HepG2 (cell line): Measurements from ENCODE around the gene HERC6. TPM values are rescaled to one million over a fixed set of nuclear protein-coding genes. Genes with fewer than 3 reads are reported as not detected.
A peak's percentile ranks its signal among the peaks of the same experiment; 100 is the strongest.

Experiments
- HNRNPK ChIP-seq: fragments of 200-400 bp; formaldehyde crosslinking; IDR thresholded peaks from 2 replicates; pipeline ENCODE4 v1.6.1; 2018; ENCODE audit warnings: low read length, low read depth, moderate library complexity, mild to moderate bottlenecking; ENCODE audit not compliant: poor library complexity, severe bottlenecking
- KMT2B ChIP-seq: IDR thresholded peaks from 2 replicates; pipeline ENCODE4 v1.6.1; 2016; ENCODE audit warnings: missing genetic modification reagents, missing compliant biosample characterization
- NFIB ChIP-seq: sonication (generic); formaldehyde crosslinking; IDR thresholded peaks from 2 replicates; pipeline ENCODE4 v1.9.0; 2021; ENCODE audit warnings: missing genetic modification reagents, mild to moderate bottlenecking, borderline replicate concordance
- NKX3-1 ChIP-seq: sonication (generic); formaldehyde crosslinking; IDR thresholded peaks from 2 replicates; pipeline ENCODE4 v1.5.0; 2020; ENCODE audit warnings: missing genetic modification reagents
- SOX5 ChIP-seq: IDR thresholded peaks from 2 replicates; pipeline ENCODE4 v1.6.1; 2016; ENCODE audit warnings: borderline replicate concordance
- STAG1 ChIP-seq: sonication (generic); formaldehyde crosslinking; IDR thresholded peaks from 2 replicates; pipeline ENCODE4 v1.4.0; 2020; ENCODE audit warnings: missing genetic modification reagents
- TBL1XR1 ChIP-seq: fragments of 150-350 bp; IDR thresholded peaks from 2 replicates; pipeline ENCODE4 v1.6.1; 2014; ENCODE audit warnings: borderline replicate concordance, low read length; ENCODE audit not compliant: partially characterized antibody
- ZFY ChIP-seq: sonication (generic); formaldehyde crosslinking; IDR thresholded peaks from 2 replicates; pipeline ENCODE4 v1.4.0; 2020; ENCODE audit warnings: missing genetic modification reagents
- ZNF143 ChIP-seq: sonication (generic); formaldehyde crosslinking; IDR thresholded peaks from 2 replicates; pipeline ENCODE4 v1.4.0; 2020; ENCODE audit warnings: missing genetic modification reagents
- ZNF205 ChIP-seq: IDR thresholded peaks from 2 replicates; pipeline ENCODE4 v1.6.1; 2018; ENCODE audit warnings: missing biosample characterization, missing genetic modification reagents
- ZNF501 ChIP-seq: sonication (generic); formaldehyde crosslinking; IDR thresholded peaks from 2 replicates; pipeline ENCODE4 v1.5.1; 2020; ENCODE audit warnings: mild to moderate bottlenecking, moderate library complexity, missing genetic modification reagents
- ZNF772 ChIP-seq: sonication (generic); formaldehyde crosslinking; IDR thresholded peaks from 2 replicates; pipeline ENCODE4 v1.5.0; 2020; ENCODE audit warnings: mild to moderate bottlenecking, missing genetic modification reagents
- ZNF777 ChIP-seq: sonication (generic); formaldehyde crosslinking; IDR thresholded peaks from 2 replicates; pipeline ENCODE4 v1.4.0; 2020; ENCODE audit warnings: missing genetic modification reagents
- ZSCAN31 ChIP-seq: sonication (generic); formaldehyde crosslinking; IDR thresholded peaks from 2 replicates; pipeline ENCODE4 v1.5.0; 2020; ENCODE audit warnings: low read depth, mild to moderate bottlenecking, missing genetic modification reagents
- polyA plus RNA-seq, 8 experiments: library from polyadenylated mRNA; depleted of rRNA in 3 of 8; stranded (reverse) in 7 of 8; unstranded in 1 of 8; fragments of >200 nt; fragmentation: Illumina TruSeq in 4 of 8; extraction: Trizol in 4 of 8; gene quantifications; 2 replicates each; pipeline versions ENCODE4 v1.2.1 to v1.2.3, GENCODE V29; 2011 to 2016; ENCODE audit warnings: low read depth in 4 of 8, missing spikeins in 1 of 8, mixed read lengths in 1 of 8; ENCODE audit not compliant: insufficient read depth in 1 of 8
- total RNA-seq, 5 experiments: library from RNA; depleted of rRNA; stranded (reverse); fragments of >200 nt; fragmentation: Illumina TruSeq; extraction: Trizol; gene quantifications; 2 replicates each; pipeline ENCODE4 v1.2.3, GENCODE V29; 2016; ENCODE audit warnings: low read depth in 1 of 5
- TF ChIP-seq, protein P1 (sequence below): sonication (generic); formaldehyde crosslinking; IDR thresholded peaks from 2 replicates; pipeline ENCODE4 v1.4.0; 2020; ENCODE audit warnings: mild to moderate bottlenecking, low read depth, missing genetic modification reagents
- TF ChIP-seq, protein P2 (sequence below): sonication (generic); formaldehyde crosslinking; IDR thresholded peaks from 2 replicates; pipeline ENCODE4 v1.4.0; 2020; ENCODE audit warnings: missing genetic modification reagents
- TF ChIP-seq, protein P3 (sequence below): sonication (generic); formaldehyde crosslinking; IDR thresholded peaks from 2 replicates; pipeline ENCODE4 v1.4.0; 2020; ENCODE audit warnings: missing genetic modification reagents
- TF ChIP-seq, protein P4 (sequence below): sonication (generic); formaldehyde crosslinking; IDR thresholded peaks from 2 replicates; pipeline ENCODE4 v1.8.0; 2022; ENCODE audit warnings: mild to moderate bottlenecking, missing genetic modification reagents; ENCODE audit not compliant: insufficient replicate concordance
- TF ChIP-seq, protein P5 (sequence below): IDR thresholded peaks from 2 replicates; pipeline ENCODE4 v1.4.0; 2020; ENCODE audit warnings: mild to moderate bottlenecking, missing genetic modification reagents

The HERC6 gene
- total and polyA plus RNA-seq, 2 of the 13 experiments (the other 11 are each of a cell fraction or from before 2014, with no cell fraction given): 0.50 to 2.0 TPM

DNA sequence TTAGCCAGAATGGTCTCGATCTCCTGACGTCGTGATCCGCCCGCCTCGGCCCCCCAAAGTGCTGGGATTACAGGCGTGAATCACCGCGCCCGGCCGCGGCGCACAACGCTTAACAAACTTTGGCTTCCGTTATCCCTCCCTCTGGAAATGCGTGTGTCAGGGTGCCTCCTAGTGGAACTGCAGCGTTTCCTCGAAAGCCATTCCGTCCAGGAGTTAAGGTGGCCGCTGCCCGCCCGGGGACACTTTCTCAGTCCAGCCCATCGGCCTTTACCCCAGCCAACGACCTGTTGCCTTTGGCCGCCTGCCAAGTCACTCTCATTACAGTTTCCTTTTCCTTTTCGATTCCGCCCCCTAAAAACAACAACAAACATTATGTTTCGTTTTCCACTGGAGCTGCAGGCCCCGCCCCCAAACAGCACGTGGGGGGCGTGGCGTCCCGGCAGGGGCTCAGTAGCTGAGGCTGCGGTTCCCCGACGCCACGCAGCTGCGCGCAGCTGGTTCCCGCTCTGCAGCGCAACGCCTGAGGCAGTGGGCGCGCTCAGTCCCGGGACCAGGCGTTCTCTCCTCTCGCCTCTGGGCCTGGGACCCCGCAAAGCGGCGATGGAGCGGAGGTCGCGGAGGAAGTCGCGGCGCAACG, 78.1 kb downstream of the HERC6 start, which contains the start of gene HERC5 (continued):
- TF ChIP-seq ZNF501 (CRISPR knock-in tag) (peak; percentile 92), SOX5 (CRISPR knock-in tag) (peak; percentile 9; the same call in 1 of the 2 replicates), STAG1 (CRISPR knock-in tag) (peak; percentile 77), ZSCAN31 (CRISPR knock-in tag) (peak; percentile 10; the same call in 1 of the 2 replicates), NKX3-1 (CRISPR knock-in tag) (0 out of 2 replicates have a peak, but pooled peaks have one; percentile 28), ZNF143 (CRISPR knock-in tag) (0 out of 2 replicates have a peak, but pooled peaks have one; percentile 24), ZNF205 (CRISPR knock-in tag) (peak; percentile 36; the same call in 1 of the 2 replicates), KMT2B (CRISPR knock-in tag) (peak; percentile 71; the same call in 1 of the 2 replicates), NFIB (CRISPR knock-in tag) (peak; percentile 81; the same call in 1 of the 2 replicates), ZNF772 (CRISPR knock-in tag) (peak; percentile 15), ZNF777 (CRISPR knock-in tag) (peak; percentile 99), ZFY (CRISPR knock-in tag) (peak; percentile 50; the same call in 1 of the 2 replicates), TBL1XR1 (peak; percentile 89), HNRNPK (no peak)
- TF ChIP-seq, protein P1, sequence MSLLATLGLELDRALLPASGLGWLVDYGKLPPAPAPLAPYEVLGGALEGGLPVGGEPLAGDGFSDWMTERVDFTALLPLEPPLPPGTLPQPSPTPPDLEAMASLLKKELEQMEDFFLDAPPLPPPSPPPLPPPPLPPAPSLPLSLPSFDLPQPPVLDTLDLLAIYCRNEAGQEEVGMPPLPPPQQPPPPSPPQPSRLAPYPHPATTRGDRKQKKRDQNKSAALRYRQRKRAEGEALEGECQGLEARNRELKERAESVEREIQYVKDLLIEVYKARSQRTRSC (CRISPR knock-in tag): no peak
- TF ChIP-seq, protein P2, sequence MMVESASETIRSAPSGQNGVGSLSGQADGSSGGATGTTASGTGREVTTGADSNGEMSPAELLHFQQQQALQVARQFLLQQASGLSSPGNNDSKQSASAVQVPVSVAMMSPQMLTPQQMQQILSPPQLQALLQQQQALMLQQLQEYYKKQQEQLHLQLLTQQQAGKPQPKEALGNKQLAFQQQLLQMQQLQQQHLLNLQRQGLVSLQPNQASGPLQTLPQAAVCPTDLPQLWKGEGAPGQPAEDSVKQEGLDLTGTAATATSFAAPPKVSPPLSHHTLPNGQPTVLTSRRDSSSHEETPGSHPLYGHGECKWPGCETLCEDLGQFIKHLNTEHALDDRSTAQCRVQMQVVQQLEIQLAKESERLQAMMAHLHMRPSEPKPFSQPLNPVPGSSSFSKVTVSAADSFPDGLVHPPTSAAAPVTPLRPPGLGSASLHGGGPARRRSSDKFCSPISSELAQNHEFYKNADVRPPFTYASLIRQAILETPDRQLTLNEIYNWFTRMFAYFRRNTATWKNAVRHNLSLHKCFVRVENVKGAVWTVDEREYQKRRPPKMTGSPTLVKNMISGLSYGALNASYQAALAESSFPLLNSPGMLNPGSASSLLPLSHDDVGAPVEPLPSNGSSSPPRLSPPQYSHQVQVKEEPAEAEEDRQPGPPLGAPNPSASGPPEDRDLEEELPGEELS: peak; percentile 85
- TF ChIP-seq, protein P3, sequence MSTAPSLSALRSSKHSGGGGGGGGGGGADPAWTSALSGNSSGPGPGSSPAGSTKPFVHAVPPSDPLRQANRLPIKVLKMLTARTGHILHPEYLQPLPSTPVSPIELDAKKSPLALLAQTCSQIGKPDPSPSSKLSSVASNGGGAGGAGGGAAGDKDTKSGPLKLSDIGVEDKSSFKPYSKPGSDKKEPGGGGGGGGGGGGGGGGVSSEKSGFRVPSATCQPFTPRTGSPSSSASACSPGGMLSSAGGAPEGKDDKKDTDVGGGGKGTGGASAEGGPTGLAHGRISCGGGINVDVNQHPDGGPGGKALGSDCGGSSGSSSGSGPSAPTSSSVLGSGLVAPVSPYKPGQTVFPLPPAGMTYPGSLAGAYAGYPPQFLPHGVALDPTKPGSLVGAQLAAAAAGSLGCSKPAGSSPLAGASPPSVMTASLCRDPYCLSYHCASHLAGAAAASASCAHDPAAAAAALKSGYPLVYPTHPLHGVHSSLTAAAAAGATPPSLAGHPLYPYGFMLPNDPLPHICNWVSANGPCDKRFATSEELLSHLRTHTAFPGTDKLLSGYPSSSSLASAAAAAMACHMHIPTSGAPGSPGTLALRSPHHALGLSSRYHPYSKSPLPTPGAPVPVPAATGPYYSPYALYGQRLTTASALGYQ (CRISPR knock-in tag): peak; percentile 84
- TF ChIP-seq, protein P4, sequence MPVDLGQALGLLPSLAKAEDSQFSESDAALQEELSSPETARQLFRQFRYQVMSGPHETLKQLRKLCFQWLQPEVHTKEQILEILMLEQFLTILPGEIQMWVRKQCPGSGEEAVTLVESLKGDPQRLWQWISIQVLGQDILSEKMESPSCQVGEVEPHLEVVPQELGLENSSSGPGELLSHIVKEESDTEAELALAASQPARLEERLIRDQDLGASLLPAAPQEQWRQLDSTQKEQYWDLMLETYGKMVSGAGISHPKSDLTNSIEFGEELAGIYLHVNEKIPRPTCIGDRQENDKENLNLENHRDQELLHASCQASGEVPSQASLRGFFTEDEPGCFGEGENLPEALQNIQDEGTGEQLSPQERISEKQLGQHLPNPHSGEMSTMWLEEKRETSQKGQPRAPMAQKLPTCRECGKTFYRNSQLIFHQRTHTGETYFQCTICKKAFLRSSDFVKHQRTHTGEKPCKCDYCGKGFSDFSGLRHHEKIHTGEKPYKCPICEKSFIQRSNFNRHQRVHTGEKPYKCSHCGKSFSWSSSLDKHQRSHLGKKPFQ (CRISPR knock-in tag): peak; percentile 68
- TF ChIP-seq, protein P5, sequence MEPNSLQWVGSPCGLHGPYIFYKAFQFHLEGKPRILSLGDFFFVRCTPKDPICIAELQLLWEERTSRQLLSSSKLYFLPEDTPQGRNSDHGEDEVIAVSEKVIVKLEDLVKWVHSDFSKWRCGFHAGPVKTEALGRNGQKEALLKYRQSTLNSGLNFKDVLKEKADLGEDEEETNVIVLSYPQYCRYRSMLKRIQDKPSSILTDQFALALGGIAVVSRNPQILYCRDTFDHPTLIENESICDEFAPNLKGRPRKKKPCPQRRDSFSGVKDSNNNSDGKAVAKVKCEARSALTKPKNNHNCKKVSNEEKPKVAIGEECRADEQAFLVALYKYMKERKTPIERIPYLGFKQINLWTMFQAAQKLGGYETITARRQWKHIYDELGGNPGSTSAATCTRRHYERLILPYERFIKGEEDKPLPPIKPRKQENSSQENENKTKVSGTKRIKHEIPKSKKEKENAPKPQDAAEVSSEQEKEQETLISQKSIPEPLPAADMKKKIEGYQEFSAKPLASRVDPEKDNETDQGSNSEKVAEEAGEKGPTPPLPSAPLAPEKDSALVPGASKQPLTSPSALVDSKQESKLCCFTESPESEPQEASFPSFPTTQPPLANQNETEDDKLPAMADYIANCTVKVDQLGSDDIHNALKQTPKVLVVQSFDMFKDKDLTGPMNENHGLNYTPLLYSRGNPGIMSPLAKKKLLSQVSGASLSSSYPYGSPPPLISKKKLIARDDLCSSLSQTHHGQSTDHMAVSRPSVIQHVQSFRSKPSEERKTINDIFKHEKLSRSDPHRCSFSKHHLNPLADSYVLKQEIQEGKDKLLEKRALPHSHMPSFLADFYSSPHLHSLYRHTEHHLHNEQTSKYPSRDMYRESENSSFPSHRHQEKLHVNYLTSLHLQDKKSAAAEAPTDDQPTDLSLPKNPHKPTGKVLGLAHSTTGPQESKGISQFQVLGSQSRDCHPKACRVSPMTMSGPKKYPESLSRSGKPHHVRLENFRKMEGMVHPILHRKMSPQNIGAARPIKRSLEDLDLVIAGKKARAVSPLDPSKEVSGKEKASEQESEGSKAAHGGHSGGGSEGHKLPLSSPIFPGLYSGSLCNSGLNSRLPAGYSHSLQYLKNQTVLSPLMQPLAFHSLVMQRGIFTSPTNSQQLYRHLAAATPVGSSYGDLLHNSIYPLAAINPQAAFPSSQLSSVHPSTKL (CRISPR knock-in tag): peak; percentile 69
